HepG2 (cell line): ENCODE results near the gene MED9. TPM values are rescaled to one million over a fixed set of nuclear protein-coding genes. Genes with fewer than 3 reads are reported as not detected.

Experiments used
- ATAC-seq: fragments of 200-7000 bp; cut with Tn5 transposase; 3 replicates; pipeline ENCODE4 v1.9.1; 2020; ENCODE audit warnings: mild to moderate bottlenecking, moderate library complexity
- BruUV-seq: library from RNA; stranded (reverse); fragments of 400-500 nt; replicated peaks from 2 replicates; lab custom pipeline; 2021; lab: Mats Ljungman, UMichigan
- CTCF ChIA-PET: fragments of 300-600 bp; formaldehyde crosslinking; extraction: SDS; loops from one replicate; lab custom pipeline; 2021; ENCODE audit warnings: low total read pairs, inconsistent platforms, low intra/inter-chr PET ratio; lab: Yijun Ruan, JAX
- POLR2A ChIA-PET: fragments of 350-600 bp; sonication (Branson Sonifier 250); formaldehyde crosslinking; loops from one replicate; lab custom pipeline; 2020; ENCODE audit warnings: antibody characterized with exemption, inconsistent platforms; lab: Yijun Ruan, JAX
- DNase-seq: peaks from one replicate; pipeline ENCODE4 v3.0.0-alpha.2; 2015; ENCODE audit warnings: low spot score
- FAIRE-seq: peaks from 3 replicates; lab custom pipeline; 2011; peaks lifted over from hg19 to GRCh38; lab: Jason Lieb, UNC
- H2AFZ ChIP-seq: one replicate; pipeline ENCODE4 v1.6.1; 2011; ENCODE audit warnings: low read length, inconsistent platforms
- H3K27ac ChIP-seq: fragments of 300-600 bp; 3 replicates; pipeline ENCODE4 v1.8.0; 2011; ENCODE audit warnings: mixed run types, mild to moderate bottlenecking, mixed read lengths, low read length, inconsistent platforms; ENCODE audit not compliant: insufficient read depth; ENCODE audit errors: extremely low read length
- H3K27me3 ChIP-seq, 2 experiments: fragments of 200-600 bp in 1 of 2; 2 replicates in 1 of 2; 3 replicates in 1 of 2; pipeline versions ENCODE4 v1.6.0 to v1.8.0; 2011; ENCODE audit warnings: low read length in 2 of 2, mild to moderate bottlenecking in 2 of 2, moderate library complexity in 2 of 2, inconsistent platforms in 1 of 2; ENCODE audit not compliant: insufficient read depth in 2 of 2, control insufficient read depth in 1 of 2
- H3K36me3 ChIP-seq, 2 experiments: fragments of 200-600 bp in 1 of 2; replicated peaks in 1 of 2; 2 replicates in 1 of 2; 3 replicates in 1 of 2; pipeline versions ENCODE4 v1.5.1 to v1.8.0; 2011; ENCODE audit warnings: low read length in 2 of 2, inconsistent platforms in 1 of 2; ENCODE audit not compliant: insufficient read depth in 2 of 2, control insufficient read depth in 1 of 2
- H3K4me1 ChIP-seq: 2 replicates; pipeline ENCODE4 v1.5.1; 2012; ENCODE audit warnings: low read length, inconsistent platforms; ENCODE audit not compliant: insufficient read depth
- H3K4me2 ChIP-seq: 2 replicates; pipeline ENCODE4 v1.6.0; 2011; ENCODE audit warnings: low read depth, low read length, inconsistent platforms
- H3K4me3 ChIP-seq, 3 experiments: fragments of 200-600 bp in 1 of 3; sonication (generic), shearing (Covaris generic) in 1 of 3; replicated peaks in 1 of 3; 2 replicates each; pipeline ENCODE4 v1.5.1; 2011 to 2016; ENCODE audit warnings: low read length in 3 of 3, inconsistent platforms in 2 of 3, low read depth in 2 of 3, mild to moderate bottlenecking in 2 of 3, control low read depth in 1 of 3, mixed read lengths in 1 of 3; ENCODE audit not compliant: insufficient read depth in 1 of 3
- H3K79me2 ChIP-seq: one replicate; pipeline ENCODE4 v1.6.1; 2011; ENCODE audit warnings: low read length, inconsistent platforms; ENCODE audit not compliant: insufficient read depth
- H3K9ac ChIP-seq: 2 replicates; pipeline ENCODE4 v1.6.0; 2011; ENCODE audit warnings: mild to moderate bottlenecking, low read depth, low read length, inconsistent platforms; ENCODE audit not compliant: insufficient read depth
- H3K9me3 ChIP-seq: 2 replicates; pipeline ENCODE4 v1.5.1; 2012; ENCODE audit warnings: mild to moderate bottlenecking, low read length
- H4K20me1 ChIP-seq: 2 replicates; pipeline ENCODE4 v1.6.0; 2011; ENCODE audit warnings: inconsistent platforms, mild to moderate bottlenecking, low read length, moderate library complexity; ENCODE audit not compliant: insufficient read depth
- CENPT ChIP-seq: sonication (generic); formaldehyde crosslinking; IDR thresholded peaks from 2 replicates; pipeline ENCODE4 v1.8.0; 2022; ENCODE audit warnings: low read depth, mild to moderate bottlenecking, moderate library complexity, missing genetic modification reagents
- RCOR2 ChIP-seq: IDR thresholded peaks from 2 replicates; pipeline ENCODE4 v1.6.1; 2016; ENCODE audit warnings: missing biosample characterization, missing genetic modification reagents
- SP1 ChIP-seq, 2 experiments: fragments of 450-650 bp in 1 of 2; sonication (generic) in 1 of 2; formaldehyde crosslinking in 1 of 2; IDR thresholded peaks; 2 replicates each; pipeline versions ENCODE4 v1.4.0 to v1.6.1; 2016 to 2020; ENCODE audit warnings: missing genetic modification reagents in 1 of 2
- ZBTB42 ChIP-seq: sonication (generic); formaldehyde crosslinking; IDR thresholded peaks from 2 replicates; pipeline ENCODE4 v1.5.0; 2020; ENCODE audit warnings: mild to moderate bottlenecking, missing genetic modification reagents
- ZNF205 ChIP-seq: IDR thresholded peaks from 2 replicates; pipeline ENCODE4 v1.6.1; 2018; ENCODE audit warnings: missing biosample characterization, missing genetic modification reagents
- WGBS: methylation state at CpG from one replicate; pipeline ENCODE4 v1.1.6; 2017; ENCODE audit warnings: low lambda C conversion rate; 5-methylcytosine and 5-hydroxymethylcytosine counted together
- in situ Hi-C: cut with HindIII; loops from 2 replicates; pipeline ENCODE4 v1.10.0; 2017; ENCODE audit warnings: low pct_unique_long_range_greater_than_20kb; ENCODE audit not compliant: extremely low pct_ligation_motif_present
- intact Hi-C: fragments of 100-400 bp; cut with micrococcal nuclease; formaldehyde crosslinking; loops from one replicate; pipeline ENCODE4 v1.10.0; 2022; ENCODE audit not compliant: unreplicated experiment
- polyA plus RNA-seq, 8 experiments: library from polyadenylated mRNA; depleted of rRNA in 3 of 8; stranded (reverse) in 7 of 8; unstranded in 1 of 8; fragments of >200 nt; fragmentation: Illumina TruSeq in 4 of 8; extraction: Trizol in 4 of 8; gene quantifications; 2 replicates each; pipeline versions ENCODE4 v1.2.1 to v1.2.3, GENCODE V29; 2011 to 2016; ENCODE audit warnings: low read depth in 4 of 8, missing spikeins in 1 of 8, mixed read lengths in 1 of 8; ENCODE audit not compliant: insufficient read depth in 1 of 8
- total RNA-seq, 5 experiments: library from RNA; depleted of rRNA; stranded (reverse); fragments of >200 nt; fragmentation: Illumina TruSeq; extraction: Trizol; gene quantifications; 2 replicates each; pipeline ENCODE4 v1.2.3, GENCODE V29; 2016; ENCODE audit warnings: low read depth in 1 of 5
- TF ChIP-seq, protein P1 (sequence below): IDR thresholded peaks from 2 replicates; pipeline ENCODE4 v1.6.1; 2016; ENCODE audit warnings: missing compliant biosample characterization, missing genetic modification reagents, borderline replicate concordance
- TF ChIP-seq, protein P2 (sequence below): sonication (generic); formaldehyde crosslinking; IDR thresholded peaks from 2 replicates; pipeline ENCODE4 v1.4.0; 2020; ENCODE audit warnings: mild to moderate bottlenecking, low read depth, missing genetic modification reagents

The MED9 gene
- total and polyA plus RNA-seq, 2 of the 13 experiments (the other 11 are each of a cell fraction or from before 2014, with no cell fraction given), result 11.9 to 15.1 TPM

DNA sequence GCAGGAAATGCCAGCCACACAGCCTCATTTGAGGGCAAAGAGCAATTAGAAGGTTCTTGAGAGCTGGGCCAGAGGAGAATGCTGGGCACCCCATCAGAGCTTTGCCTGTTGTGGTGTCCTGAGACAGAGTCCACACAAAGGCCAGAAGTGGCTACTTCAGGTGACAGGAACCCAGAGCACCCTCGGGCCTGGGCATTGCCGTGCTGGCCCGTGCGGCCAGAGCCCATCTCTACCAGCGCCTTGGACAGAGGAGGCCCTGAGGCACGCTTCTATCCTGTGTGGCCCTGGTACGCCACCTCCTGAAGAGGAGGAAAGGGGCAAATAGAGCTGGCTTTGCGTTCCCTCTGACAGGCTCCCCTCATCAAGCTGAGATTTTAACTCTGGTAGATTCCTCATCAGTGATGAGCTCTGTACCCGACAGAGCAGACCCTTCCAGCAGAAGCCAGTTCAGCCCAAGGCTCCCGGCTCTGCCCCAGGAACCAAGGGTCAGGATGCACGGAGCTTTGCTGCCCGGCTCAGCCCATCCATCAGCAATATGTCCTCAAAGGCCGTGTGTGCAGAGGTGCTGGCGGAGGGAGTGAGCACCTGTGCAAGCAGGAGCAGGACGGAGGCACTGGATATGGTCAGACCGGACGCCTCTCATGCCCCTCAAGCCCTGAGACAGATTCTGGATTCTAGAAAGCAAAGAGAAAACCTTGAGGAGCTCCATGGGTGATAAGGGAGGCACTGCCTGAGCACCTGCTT is 22.8 kb downstream of the MED9 start:
- Histone ChIP-seq H3K9me3 (no peaks in the 10 kb centered on the region), H3K4me2 (no peak overlapping the region), H3K4me3 (no peak overlapping the region), H3K27me3 (peaks cover 4 to 52% of the 10 kb centered on the region in 2 experiments; a peak in 4 of 5 replicates), H3K36me3 (no peaks in the 10 kb centered on the region), H3K79me2 (no peaks in the 10 kb centered on the region), H3K4me1 (peaks cover 26% of the 10 kb centered on the region), H3K9ac (no peak overlapping the region), H3K27ac (no peak overlapping the region), H4K20me1 (no peaks in the 10 kb centered on the region), H2AFZ (no peak overlapping the region)
- TF ChIP-seq CENPT (CRISPR knock-in tag) (no peak), SP1 (IDR thresholded peaks at IDR 0.05) (no peak), SP1 (CRISPR knock-in tag; IDR thresholded peaks at IDR 0.05) (no peak), RCOR2 (CRISPR knock-in tag) (no peak), ZBTB42 (no peak), ZNF205 (CRISPR knock-in tag) (no peak)
- TF ChIP-seq, protein P1, sequence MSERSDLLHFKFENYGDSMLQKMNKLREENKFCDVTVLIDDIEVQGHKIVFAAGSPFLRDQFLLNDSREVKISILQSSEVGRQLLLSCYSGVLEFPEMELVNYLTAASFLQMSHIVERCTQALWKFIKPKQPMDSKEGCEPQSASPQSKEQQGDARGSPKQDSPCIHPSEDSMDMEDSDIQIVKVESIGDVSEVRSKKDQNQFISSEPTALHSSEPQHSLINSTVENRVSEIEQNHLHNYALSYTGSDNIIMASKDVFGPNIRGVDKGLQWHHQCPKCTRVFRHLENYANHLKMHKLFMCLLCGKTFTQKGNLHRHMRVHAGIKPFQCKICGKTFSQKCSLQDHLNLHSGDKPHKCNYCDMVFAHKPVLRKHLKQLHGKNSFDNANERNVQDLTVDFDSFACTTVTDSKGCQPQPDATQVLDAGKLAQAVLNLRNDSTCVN (CRISPR knock-in tag), result no peak
- TF ChIP-seq, protein P2, sequence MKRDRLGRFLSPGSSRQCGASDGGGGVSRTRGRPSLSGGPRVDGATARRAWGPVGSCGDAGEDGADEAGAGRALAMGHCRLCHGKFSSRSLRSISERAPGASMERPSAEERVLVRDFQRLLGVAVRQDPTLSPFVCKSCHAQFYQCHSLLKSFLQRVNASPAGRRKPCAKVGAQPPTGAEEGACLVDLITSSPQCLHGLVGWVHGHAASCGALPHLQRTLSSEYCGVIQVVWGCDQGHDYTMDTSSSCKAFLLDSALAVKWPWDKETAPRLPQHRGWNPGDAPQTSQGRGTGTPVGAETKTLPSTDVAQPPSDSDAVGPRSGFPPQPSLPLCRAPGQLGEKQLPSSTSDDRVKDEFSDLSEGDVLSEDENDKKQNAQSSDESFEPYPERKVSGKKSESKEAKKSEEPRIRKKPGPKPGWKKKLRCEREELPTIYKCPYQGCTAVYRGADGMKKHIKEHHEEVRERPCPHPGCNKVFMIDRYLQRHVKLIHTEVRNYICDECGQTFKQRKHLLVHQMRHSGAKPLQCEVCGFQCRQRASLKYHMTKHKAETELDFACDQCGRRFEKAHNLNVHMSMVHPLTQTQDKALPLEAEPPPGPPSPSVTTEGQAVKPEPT (CRISPR knock-in tag), result no peak
- ChIA-PET POLR2A (interaction anchor here (1.1 to 1.4 kb wide), 2 partner anchors 69 to 73 kb away, joined by 3 to 4 read pairs; no protein-coding TSS in a partner anchor), CTCF (no interaction called here)
- DNase-seq, result no peak
- in situ Hi-C loops (loop anchor here (5.0 to 10.0 kb wide), 2 partner anchors 142 to 145 kb away; no protein-coding TSS in a partner anchor), intact Hi-C loops (loop anchor here (5.0 kb wide), 1 partner anchor 52 kb away; no protein-coding TSS in a partner anchor)
- FAIRE-seq, result no peak
- no TSS peak for BruUV-seq
- 38% methylated on average over 4 of the region's 17 CpGs for WGBS
- ATAC-seq, result no peak
